ENCODE results near the gene TNNT1.
"Not testable (repeated sequence)": the region's sequence is repeated elsewhere in the genome, so short reads cannot be mapped to it uniquely, and the experiment has no call there.

GRCh38 chr19:55172318-55172717 is 23.3 kb upstream of the TNNT1 start:
- TF ChIP-seq CTCF (IDR thresholded peaks at IDR 0.05; ENCODE audit: insufficient read depth, low read depth, low read length); EZH2 (IDR thresholded peaks at IDR 0.05; ENCODE audit: insufficient read depth, low read length): not testable (repeated sequence)

Measured in astrocyte (in vitro differentiated cells and primary cell).